ENCODE results near the gene NFKBIL1. TPM values are rescaled to one million over a fixed set of nuclear protein-coding genes. Genes with fewer than 3 reads are reported as not detected.

Gene NFKBIL1
- total RNA-seq, 1 donor from 2014 or later, result 29.6 TPM

- H3K9me3 Mint-ChIP-seq (ENCODE audit: low read depth), result no peaks in the 10 kb centered on the region
- DNase-seq (ENCODE audit: low spot score), result no peak
- TF ChIP-seq, protein P1, sequence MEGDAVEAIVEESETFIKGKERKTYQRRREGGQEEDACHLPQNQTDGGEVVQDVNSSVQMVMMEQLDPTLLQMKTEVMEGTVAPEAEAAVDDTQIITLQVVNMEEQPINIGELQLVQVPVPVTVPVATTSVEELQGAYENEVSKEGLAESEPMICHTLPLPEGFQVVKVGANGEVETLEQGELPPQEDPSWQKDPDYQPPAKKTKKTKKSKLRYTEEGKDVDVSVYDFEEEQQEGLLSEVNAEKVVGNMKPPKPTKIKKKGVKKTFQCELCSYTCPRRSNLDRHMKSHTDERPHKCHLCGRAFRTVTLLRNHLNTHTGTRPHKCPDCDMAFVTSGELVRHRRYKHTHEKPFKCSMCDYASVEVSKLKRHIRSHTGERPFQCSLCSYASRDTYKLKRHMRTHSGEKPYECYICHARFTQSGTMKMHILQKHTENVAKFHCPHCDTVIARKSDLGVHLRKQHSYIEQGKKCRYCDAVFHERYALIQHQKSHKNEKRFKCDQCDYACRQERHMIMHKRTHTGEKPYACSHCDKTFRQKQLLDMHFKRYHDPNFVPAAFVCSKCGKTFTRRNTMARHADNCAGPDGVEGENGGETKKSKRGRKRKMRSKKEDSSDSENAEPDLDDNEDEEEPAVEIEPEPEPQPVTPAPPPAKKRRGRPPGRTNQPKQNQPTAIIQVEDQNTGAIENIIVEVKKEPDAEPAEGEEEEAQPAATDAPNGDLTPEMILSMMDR (IDR thresholded peaks at IDR 0.05), result no peak
- no peak overlapping the region for H3K27ac Mint-ChIP-seq (ENCODE audit: unreplicated experiment)
- no peaks in the 10 kb centered on the region for H3K27me3 Mint-ChIP-seq (ENCODE audit: low read depth)
- H3K36me3 Mint-ChIP-seq (ENCODE audit: low read depth), result peaks cover 9% of the 10 kb centered on the region
- H3K4me1 Mint-ChIP-seq (ENCODE audit: low read depth), result peaks cover 58% of the 10 kb centered on the region
- no peak overlapping the region for H3K4me3 Mint-ChIP-seq (ENCODE audit: unreplicated experiment)
Measured at GRCh38 chr6:31544676-31545075, 2.7 kb upstream of the NFKBIL1 start.

DNA sequence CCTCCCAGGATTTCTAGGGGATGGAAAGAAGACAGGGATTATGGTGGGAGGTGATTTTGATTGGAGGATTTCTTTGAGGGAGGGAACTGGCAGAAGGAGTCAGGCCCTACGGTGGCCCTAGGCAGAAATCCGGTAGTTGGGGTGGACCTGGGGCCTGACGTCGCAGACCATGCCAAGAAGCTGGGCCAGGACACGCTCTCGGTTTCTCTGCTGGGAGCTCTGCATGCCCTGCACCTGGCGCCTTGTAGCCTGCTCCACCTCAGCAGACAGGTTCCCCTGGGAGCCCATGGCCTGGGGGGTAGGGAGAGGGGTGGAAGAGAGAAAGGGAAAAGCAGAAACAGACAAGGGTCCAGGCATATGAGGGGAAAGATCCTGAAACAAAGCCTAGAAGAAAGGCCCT, 2.1 kb upstream of the NFKBIL1 start:
- peaks cover 52% of the 10 kb centered on the region for H3K4me1 Mint-ChIP-seq (ENCODE audit: low read depth)
- no peaks in the 10 kb centered on the region for H3K27me3 Mint-ChIP-seq (ENCODE audit: low read depth)
- no peak overlapping the region for H3K4me3 Mint-ChIP-seq (ENCODE audit: unreplicated experiment)
- no peak overlapping the region for H3K27ac Mint-ChIP-seq (ENCODE audit: unreplicated experiment)
- TF ChIP-seq, protein P1 (IDR thresholded peaks at IDR 0.05), result no peak
- no peaks in the 10 kb centered on the region for H3K9me3 Mint-ChIP-seq (ENCODE audit: low read depth)
- peaks cover 4% of the 10 kb centered on the region for H3K36me3 Mint-ChIP-seq (ENCODE audit: low read depth)
- no peak for DNase-seq (ENCODE audit: low spot score)

DNA sequence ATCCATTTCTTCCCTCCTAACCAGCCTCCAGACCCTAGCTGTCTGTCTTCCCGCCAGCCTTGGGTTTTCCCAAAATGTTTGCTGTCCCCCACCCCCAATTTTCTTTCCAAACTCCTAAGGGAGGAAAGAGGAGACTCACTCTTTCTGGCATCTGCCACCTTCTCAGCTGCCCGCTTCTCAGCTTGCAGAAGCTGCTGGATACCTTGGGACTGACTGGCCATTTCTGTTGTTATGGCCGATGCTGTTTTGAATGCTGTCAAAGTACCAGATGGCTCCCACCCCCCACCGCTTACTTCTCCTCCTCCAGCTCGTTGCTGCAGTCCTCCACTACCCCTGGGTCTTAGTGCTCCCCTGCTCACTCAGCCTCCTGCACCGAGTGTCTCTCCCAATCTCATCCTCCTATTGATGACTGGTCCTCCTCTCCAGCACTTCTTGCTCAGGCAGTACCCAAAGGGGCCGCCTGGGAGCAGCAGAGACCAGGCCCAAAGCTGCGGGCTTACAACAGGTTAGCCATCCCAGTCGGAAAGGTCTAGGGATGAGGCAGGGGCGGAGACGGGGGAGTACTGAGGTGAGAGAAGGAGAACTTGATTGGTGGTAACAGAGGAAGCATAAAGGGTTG, 960 bp upstream of the NFKBIL1 start, which contains the start of gene ATP6V1G2:
TSS of gene ATP6V1G2 (minus strand) at position 270 of the 619 bp plus-strand sequence. CDS start at position 221, 49 bp downstream.
- peak within 1 kb of the TSS; percentile 97 for H3K4me3 Mint-ChIP-seq (ENCODE audit: unreplicated experiment)
- no peak for DNase-seq (ENCODE audit: low spot score)
- H3K27me3 Mint-ChIP-seq (ENCODE audit: low read depth), result no peaks in the 10 kb centered on the region
- TF ChIP-seq, protein P1 (IDR thresholded peaks at IDR 0.05), result peak; percentile 95
- H3K4me1 Mint-ChIP-seq (ENCODE audit: low read depth), result peaks cover 52% of the 10 kb centered on the region
- peak within 1 kb of the TSS; percentile 97 for H3K27ac Mint-ChIP-seq (ENCODE audit: unreplicated experiment)
- H3K9me3 Mint-ChIP-seq (ENCODE audit: low read depth), result no peaks in the 10 kb centered on the region
- peaks cover 4% of the 10 kb centered on the region for H3K36me3 Mint-ChIP-seq (ENCODE audit: low read depth)

- Mint-ChIP-seq H3K9me3 (ENCODE audit: low read depth) (no peaks in the 10 kb centered on the region), H3K4me1 (ENCODE audit: low read depth) (peaks cover 45% of the 10 kb centered on the region), H3K27me3 (ENCODE audit: low read depth) (no peaks in the 10 kb centered on the region)
Measured at GRCh38 chr6:31547727-31548543, 527 bp downstream of the NFKBIL1 start.

DNA sequence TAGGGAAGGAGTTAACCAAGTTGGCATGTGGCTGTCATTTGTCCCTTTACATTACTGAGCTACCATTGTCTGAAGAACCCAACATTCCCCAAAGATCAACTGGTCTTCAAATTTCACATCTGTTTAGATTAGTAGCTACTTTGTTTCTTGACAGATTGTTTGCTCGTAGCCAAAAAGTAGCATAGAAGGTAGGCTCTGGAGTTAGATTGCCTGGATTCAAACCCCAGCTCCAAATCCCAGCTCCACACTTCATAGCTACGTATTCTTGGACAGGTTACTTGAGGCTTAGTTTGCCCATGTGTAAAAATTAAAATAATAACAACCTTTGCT, 1.1 kb downstream of the NFKBIL1 start:
- H3K27me3 Mint-ChIP-seq (ENCODE audit: low read depth), result no peaks in the 10 kb centered on the region
- H3K4me3 Mint-ChIP-seq (ENCODE audit: unreplicated experiment), result peak overlapping the region; percentile 97
- no peaks in the 10 kb centered on the region for H3K9me3 Mint-ChIP-seq (ENCODE audit: low read depth)
- peaks cover 41% of the 10 kb centered on the region for H3K4me1 Mint-ChIP-seq (ENCODE audit: low read depth)
- no peak for DNase-seq (ENCODE audit: low spot score)
- H3K36me3 Mint-ChIP-seq (ENCODE audit: low read depth), result peaks cover 6% of the 10 kb centered on the region
- H3K27ac Mint-ChIP-seq (ENCODE audit: unreplicated experiment), result no peak overlapping the region
- TF ChIP-seq, protein P1 (IDR thresholded peaks at IDR 0.05), result no peak

More at GRCh38 chr6:31547727-31548543, 527 bp downstream of the NFKBIL1 start:
- TF ChIP-seq, protein P1 (IDR thresholded peaks at IDR 0.05), result no peak
- Mint-ChIP-seq H3K4me3 (ENCODE audit: unreplicated experiment) (peak overlapping the region; percentile 97), H3K36me3 (ENCODE audit: low read depth) (peaks cover 5% of the 10 kb centered on the region), H3K27ac (ENCODE audit: unreplicated experiment) (peak overlapping the region; percentile 97)
- no peak for DNase-seq (ENCODE audit: low spot score)

Data from chondrocyte (in vitro differentiated cells).